GM23338 (cell line): Measurements from ENCODE around the gene PGGHG. TPM values are rescaled to one million over a fixed set of nuclear protein-coding genes. Genes with fewer than 3 reads are reported as not detected.

Experiments used
- ATAC-seq: fragments of 200-7000 bp; cut with Tn5 transposase; 3 replicates; pipeline ENCODE4 v1.9.1; 2020
- DNase-seq: peaks from one replicate; pipeline ENCODE4 v3.0.0-alpha.2; 2015; ENCODE audit warnings: low spot score
- H2AFZ ChIP-seq: fragments of 200-600 bp; sonication (generic); 2 replicates; pipeline ENCODE4 v1.8.0; 2016; ENCODE audit warnings: antibody characterized with exemption, mild to moderate bottlenecking, moderate library complexity
- H3F3A ChIP-seq: fragments of 200-600 bp; sonication (generic); replicated peaks from 2 replicates; pipeline ENCODE4 v1.8.0; 2017; ENCODE audit warnings: antibody characterized with exemption, mixed run types, low read depth
- H3K27ac ChIP-seq: fragments of 200-600 bp; sonication (generic); 2 replicates; pipeline ENCODE4 v1.6.1; 2016; ENCODE audit warnings: low read depth
- H3K27me3 ChIP-seq: fragments of 200-600 bp; sonication (generic); 2 replicates; pipeline ENCODE4 v1.8.0; 2016; ENCODE audit warnings: mild to moderate bottlenecking, mixed run types, moderate library complexity; ENCODE audit not compliant: insufficient read depth
- H3K36me3 ChIP-seq: fragments of 200-600 bp; sonication (generic); 2 replicates; pipeline ENCODE4 v1.8.0; 2016; ENCODE audit warnings: mild to moderate bottlenecking; ENCODE audit not compliant: insufficient read depth
- H3K4me1 ChIP-seq: fragments of 200-600 bp; sonication (generic); 2 replicates; pipeline ENCODE4 v1.8.0; 2016; ENCODE audit warnings: mild to moderate bottlenecking, moderate library complexity; ENCODE audit not compliant: insufficient read depth
- H3K4me2 ChIP-seq: fragments of 200-600 bp; sonication (generic); 2 replicates; pipeline ENCODE4 v1.7.1; 2017; ENCODE audit warnings: mixed run types
- H3K4me3 ChIP-seq: fragments of 200-600 bp; sonication (generic); 2 replicates; pipeline ENCODE4 v1.6.1; 2016; ENCODE audit warnings: mixed run types
- H3K79me2 ChIP-seq: fragments of 200-600 bp; sonication (generic); replicated peaks from 2 replicates; pipeline ENCODE4 v1.8.0; 2017; ENCODE audit warnings: mild to moderate bottlenecking; ENCODE audit not compliant: insufficient read depth
- H3K9me2 ChIP-seq: fragments of 200-600 bp; sonication (generic); 2 replicates; pipeline ENCODE4 v1.8.0; 2017; ENCODE audit not compliant: insufficient read depth
- H4K20me1 ChIP-seq: fragments of 200-600 bp; sonication (generic); replicated peaks from 2 replicates; pipeline ENCODE4 v1.8.0; 2017; ENCODE audit warnings: mild to moderate bottlenecking; ENCODE audit not compliant: insufficient read depth
- H3K27ac Mint-ChIP-seq: 2 replicates; pipeline ENCODE4 v1.8.0; 2020; ENCODE audit warnings: inconsistent platforms, mild to moderate bottlenecking, moderate library complexity, mixed read lengths
- H3K27me3 Mint-ChIP-seq: 3 replicates; pipeline ENCODE4 v1.8.0; 2022; ENCODE audit warnings: low read depth, mild to moderate bottlenecking, moderate library complexity, mixed read lengths, inconsistent platforms; ENCODE audit not compliant: insufficient read depth, poor library complexity
- H3K36me3 Mint-ChIP-seq: 3 replicates; pipeline ENCODE4 v1.8.0; 2021; ENCODE audit warnings: low read depth, mild to moderate bottlenecking, inconsistent platforms, moderate library complexity, mixed read lengths
- H3K4me1 Mint-ChIP-seq: 3 replicates; pipeline ENCODE4 v1.8.0; 2020; ENCODE audit warnings: mild to moderate bottlenecking, inconsistent platforms, mixed read lengths
- H3K4me3 Mint-ChIP-seq: 3 replicates; pipeline ENCODE4 v1.8.0; 2021; ENCODE audit warnings: moderate library complexity, mild to moderate bottlenecking, inconsistent platforms, mixed read lengths
- H3K9me3 Mint-ChIP-seq: 3 replicates; pipeline ENCODE4 v1.8.0; 2020; ENCODE audit warnings: moderate library complexity, mild to moderate bottlenecking, inconsistent platforms, mixed read lengths
- CREB1 ChIP-seq: fragments of 250-450 bp; sonication (Bioruptor Pico); IDR thresholded peaks from 2 replicates; pipeline ENCODE4 v1.5.0; 2020; ENCODE audit warnings: low read depth, mild to moderate bottlenecking, moderate library complexity
- CTCF ChIP-seq, 2 experiments: fragments of 200-600 bp in 1 of 2; sonication (generic) in 1 of 2; conservative IDR thresholded peaks; 2 replicates each; pipeline versions ENCODE4 v1.5.1 to v1.6.1; 2016 to 2017; ENCODE audit warnings: antibody characterized with exemption in 2 of 2, low read depth in 2 of 2, mild to moderate bottlenecking in 2 of 2, moderate library complexity in 1 of 2
- ETS1 ChIP-seq: IDR thresholded peaks from 2 replicates; pipeline ENCODE4 v1.6.1; 2016; ENCODE audit warnings: antibody characterized with exemption
- EZH2 ChIP-seq: fragments of 200-600 bp; sonication (generic); IDR thresholded peaks from one replicate; pipeline ENCODE4 v1.8.0; 2017; ENCODE audit warnings: antibody characterized with exemption, mild to moderate bottlenecking, low read depth; ENCODE audit not compliant: unreplicated experiment
- JUNB ChIP-seq: IDR thresholded peaks from one replicate; pipeline ENCODE4 v1.6.1; 2016; ENCODE audit warnings: antibody characterized with exemption; ENCODE audit not compliant: unreplicated experiment
- REST ChIP-seq: IDR thresholded peaks from one replicate; pipeline ENCODE4 v1.6.1; 2018; ENCODE audit warnings: antibody characterized with exemption; ENCODE audit not compliant: unreplicated experiment
- ZNF114 ChIP-seq: fragments of 250-450 bp; sonication (Bioruptor Pico); IDR thresholded peaks from 2 replicates; pipeline ENCODE4 v1.5.0; 2020; ENCODE audit warnings: mild to moderate bottlenecking, moderate library complexity
- ZNF331 ChIP-seq: fragments of 250-450 bp; sonication (Bioruptor Pico); IDR thresholded peaks from 2 replicates; pipeline ENCODE4 v1.5.0; 2020; ENCODE audit warnings: low read depth, mild to moderate bottlenecking, moderate library complexity
- ZNF462 ChIP-seq: fragments of 250-450 bp; sonication (Bioruptor Pico); IDR thresholded peaks from 2 replicates; pipeline ENCODE4 v1.5.0; 2020; ENCODE audit warnings: mild to moderate bottlenecking, moderate library complexity
- polyA plus RNA-seq: library from polyadenylated mRNA; unstranded; fragments of >200 nt; fragmentation: Nextera tagmentation; extraction: Ambion mirVana; gene quantifications from 2 replicates; pipeline ENCODE4 v1.2.1, GENCODE V29; 2016
- total RNA-seq: library from RNA; depleted of rRNA; stranded (reverse); fragments of >200 nt; shearing (Covaris generic); gene quantifications from 2 replicates; pipeline ENCODE4 v1.2.3, GENCODE V29; 2014

Gene PGGHG
- total and polyA plus RNA-seq, 2 experiments from 2014 or later = 24.9 to 55.8 TPM

GRCh38 chr11:266676-267439, 22.1 kb upstream of the PGGHG start (continued):
- TF ChIP-seq REST (no peak), CREB1 (CRISPR knock-in tag) (no peak), ETS1 (no peak), ZNF114 (no peak), CTCF (conservative IDR thresholded peaks at IDR 0.05; ENCODE audit: low read depth in 2 of 2) (no peak), JUNB (no peak)

GRCh38 chr11:267491-267994, 21.4 kb upstream of the PGGHG start:
- 0 out of 2 replicates have a peak, but pooled peaks cover 10% of the 10 kb centered on the region for H3F3A ChIP-seq
- Mint-ChIP-seq H3K27me3 (peaks cover 10% of the 10 kb centered on the region), H3K4me1 (peaks cover 16% of the 10 kb centered on the region), H3K9me3 (peaks cover 28% of the 10 kb centered on the region), H3K36me3 (peaks cover 14% of the 10 kb centered on the region; the same call in 2 of the 3 replicates), H3K4me3 (no peak overlapping the region), H3K27ac (no peak overlapping the region)
- peaks cover 14% of the 10 kb centered on the region; the same call in 1 of the 2 replicates for H3K4me1 ChIP-seq
- no peaks in the 10 kb centered on the region for H3K9me2 ChIP-seq
- peak overlapping the region; percentile 76 for H2AFZ ChIP-seq
- H3K4me2 ChIP-seq = no peak overlapping the region
- H3K27ac ChIP-seq = no peak overlapping the region
- no peak overlapping the region for H3K4me3 ChIP-seq
- 0 out of 2 replicates have a peak, but pooled peaks cover 5% of the 10 kb centered on the region for H3K36me3 ChIP-seq
- no peaks in the 10 kb centered on the region for H3K27me3 ChIP-seq
- DNase-seq = no peak
- no peaks in the 10 kb centered on the region for H3K79me2 ChIP-seq
- no peak for ATAC-seq
- no peaks in the 10 kb centered on the region for H4K20me1 ChIP-seq
- TF ChIP-seq CREB1 (CRISPR knock-in tag) (no peak), ZNF462 (no peak), ZNF331 (CRISPR knock-in tag) (no peak), EZH2 (no peak)
